HepG2 (cell line): Measurements from ENCODE around the gene SS18L1. TPM values are rescaled to one million over a fixed set of nuclear protein-coding genes. Genes with fewer than 3 reads are reported as not detected.

Experiments
- CSRNP2 ChIP-seq: sonication (generic); formaldehyde crosslinking; conservative IDR thresholded peaks from 2 replicates; pipeline ENCODE4 v1.8.0; 2022; ENCODE audit warnings: low read depth, missing genetic modification reagents
- FOXA3 ChIP-seq: IDR thresholded peaks from 2 replicates; pipeline ENCODE4 v1.6.1; 2016; ENCODE audit warnings: missing genetic modification reagents, missing compliant biosample characterization
- GPBP1L1 ChIP-seq: sonication (generic); formaldehyde crosslinking; IDR thresholded peaks from 2 replicates; pipeline ENCODE4 v1.5.0; 2020; ENCODE audit warnings: mild to moderate bottlenecking, missing genetic modification reagents
- HOXA7 ChIP-seq: sonication (generic); formaldehyde crosslinking; IDR thresholded peaks from 2 replicates; pipeline ENCODE4 v1.8.1; 2022; ENCODE audit warnings: mild to moderate bottlenecking, missing genetic modification reagents, moderate library complexity
- JUN ChIP-seq: sonication (generic); formaldehyde crosslinking; IDR thresholded peaks from 2 replicates; pipeline ENCODE4 v1.4.0; 2020; ENCODE audit warnings: mild to moderate bottlenecking, missing genetic modification reagents
- KLF13 ChIP-seq: sonication (generic); formaldehyde crosslinking; IDR thresholded peaks from 2 replicates; pipeline ENCODE4 v1.4.0; 2020; ENCODE audit warnings: mild to moderate bottlenecking, missing genetic modification reagents
- MTA1 ChIP-seq: sonication (generic); formaldehyde crosslinking; IDR thresholded peaks from 2 replicates; pipeline ENCODE4 v1.4.0; 2020; ENCODE audit warnings: missing genetic modification reagents, mild to moderate bottlenecking, borderline replicate concordance
- NFIC ChIP-seq: IDR thresholded peaks from 2 replicates; pipeline ENCODE4 v1.6.1; 2012; ENCODE audit warnings: mild to moderate bottlenecking, low read length, inconsistent platforms
- PRPF4 ChIP-seq: fragments of 200-400 bp; formaldehyde crosslinking; IDR thresholded peaks from 2 replicates; pipeline ENCODE4 v1.6.1; 2016; ENCODE audit warnings: low read length, low read depth; ENCODE audit not compliant: poor library complexity, severe bottlenecking
- ZFP37 ChIP-seq: sonication (generic); formaldehyde crosslinking; IDR thresholded peaks from 2 replicates; pipeline ENCODE4 v1.4.0; 2020; ENCODE audit warnings: missing genetic modification reagents, borderline replicate concordance
- ZNF33B ChIP-seq: sonication (generic); formaldehyde crosslinking; IDR thresholded peaks from 2 replicates; pipeline ENCODE4 v1.5.1; 2020; ENCODE audit warnings: mild to moderate bottlenecking, missing genetic modification reagents
- ZNF780A ChIP-seq: sonication (generic); formaldehyde crosslinking; IDR thresholded peaks from 2 replicates; pipeline ENCODE4 v1.8.0; 2022; ENCODE audit warnings: mild to moderate bottlenecking, missing genetic modification reagents, moderate library complexity
- ZNF83 ChIP-seq: sonication (generic); formaldehyde crosslinking; IDR thresholded peaks from 2 replicates; pipeline ENCODE4 v1.4.0; 2020; ENCODE audit warnings: missing genetic modification reagents, mild to moderate bottlenecking, borderline replicate concordance
- polyA plus RNA-seq, 8 experiments: library from polyadenylated mRNA; depleted of rRNA in 3 of 8; stranded (reverse) in 7 of 8; unstranded in 1 of 8; fragments of >200 nt; fragmentation: Illumina TruSeq in 4 of 8; extraction: Trizol in 4 of 8; gene quantifications; 2 replicates each; pipeline versions ENCODE4 v1.2.1 to v1.2.3, GENCODE V29; 2011 to 2016; ENCODE audit warnings: low read depth in 4 of 8, missing spikeins in 1 of 8, mixed read lengths in 1 of 8; ENCODE audit not compliant: insufficient read depth in 1 of 8
- total RNA-seq, 5 experiments: library from RNA; depleted of rRNA; stranded (reverse); fragments of >200 nt; fragmentation: Illumina TruSeq; extraction: Trizol; gene quantifications; 2 replicates each; pipeline ENCODE4 v1.2.3, GENCODE V29; 2016; ENCODE audit warnings: low read depth in 1 of 5
- TF ChIP-seq, protein P1 (sequence below): IDR thresholded peaks from 2 replicates; pipeline ENCODE4 v1.6.1; 2016; ENCODE audit warnings: missing biosample characterization, missing genetic modification reagents, low read depth
- TF ChIP-seq, protein P2 (sequence below): sonication (generic); formaldehyde crosslinking; IDR thresholded peaks from 2 replicates; pipeline ENCODE4 v1.4.0; 2020; ENCODE audit warnings: mild to moderate bottlenecking, low read depth, missing genetic modification reagents

Gene SS18L1
- total and polyA plus RNA-seq, 2 of the 13 experiments (the other 11 are each of a cell fraction or from before 2014, with no cell fraction given): 17.8 to 27.6 TPM

- peak; percentile 91 for TF ChIP-seq CSRNP2 (CRISPR knock-in tag)
- peak; percentile 35; the same call in 1 of the 2 replicates for TF ChIP-seq FOXA3 (CRISPR knock-in tag)
- TF ChIP-seq ZNF780A (CRISPR knock-in tag): no peak
- TF ChIP-seq, protein P1, sequence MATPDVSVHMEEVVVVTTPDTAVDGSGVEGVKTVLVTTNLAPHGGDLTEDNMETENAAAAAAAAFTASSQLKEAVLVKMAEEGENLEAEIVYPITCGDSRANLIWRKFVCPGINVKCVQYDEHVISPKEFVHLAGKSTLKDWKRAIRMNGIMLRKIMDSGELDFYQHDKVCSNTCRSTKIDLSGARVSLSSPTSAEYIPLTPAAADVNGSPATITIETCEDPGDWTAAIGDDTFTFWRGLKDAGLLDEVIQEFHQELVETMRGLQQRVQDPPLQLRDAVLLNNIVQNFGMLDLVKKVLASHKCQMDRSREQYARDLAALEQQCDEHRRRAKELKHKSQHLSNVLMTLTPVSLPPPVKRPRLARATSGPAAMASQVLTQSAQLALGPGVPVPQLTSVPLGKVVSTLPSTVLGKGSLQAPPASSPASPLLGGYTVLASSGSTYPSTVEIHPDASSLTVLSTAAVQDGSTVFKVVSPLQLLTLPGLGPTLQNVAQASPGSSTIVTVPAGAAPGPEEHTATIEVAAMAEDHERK (CRISPR knock-in tag): no peak
- TF ChIP-seq ZNF83 (CRISPR knock-in tag): no peak
- peak; percentile 21; the same call in 1 of the 2 replicates for TF ChIP-seq JUN (CRISPR knock-in tag)
- no peak for TF ChIP-seq KLF13 (CRISPR knock-in tag)
- no peak for TF ChIP-seq HOXA7 (CRISPR knock-in tag)
- TF ChIP-seq, protein P2, sequence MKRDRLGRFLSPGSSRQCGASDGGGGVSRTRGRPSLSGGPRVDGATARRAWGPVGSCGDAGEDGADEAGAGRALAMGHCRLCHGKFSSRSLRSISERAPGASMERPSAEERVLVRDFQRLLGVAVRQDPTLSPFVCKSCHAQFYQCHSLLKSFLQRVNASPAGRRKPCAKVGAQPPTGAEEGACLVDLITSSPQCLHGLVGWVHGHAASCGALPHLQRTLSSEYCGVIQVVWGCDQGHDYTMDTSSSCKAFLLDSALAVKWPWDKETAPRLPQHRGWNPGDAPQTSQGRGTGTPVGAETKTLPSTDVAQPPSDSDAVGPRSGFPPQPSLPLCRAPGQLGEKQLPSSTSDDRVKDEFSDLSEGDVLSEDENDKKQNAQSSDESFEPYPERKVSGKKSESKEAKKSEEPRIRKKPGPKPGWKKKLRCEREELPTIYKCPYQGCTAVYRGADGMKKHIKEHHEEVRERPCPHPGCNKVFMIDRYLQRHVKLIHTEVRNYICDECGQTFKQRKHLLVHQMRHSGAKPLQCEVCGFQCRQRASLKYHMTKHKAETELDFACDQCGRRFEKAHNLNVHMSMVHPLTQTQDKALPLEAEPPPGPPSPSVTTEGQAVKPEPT: 0 out of 2 replicates have a peak, but pooled peaks have one; percentile 23
- TF ChIP-seq PRPF4: no peak
- TF ChIP-seq NFIC: no peak
- TF ChIP-seq GPBP1L1 (CRISPR knock-in tag): no peak
- TF ChIP-seq ZFP37 (CRISPR knock-in tag): no peak
- TF ChIP-seq MTA1 (CRISPR knock-in tag): 0 out of 2 replicates have a peak, but pooled peaks have one; percentile 33
- TF ChIP-seq ZNF33B: 0 out of 2 replicates have a peak, but pooled peaks have one; percentile 57
These were observed 76.6 kb downstream of the SS18L1 start, which contains the start of gene HRH3 (continued) for GRCh38 chr20:62219992-62220665.
